ENCODE data around the gene C5orf24.

- TF ChIP-seq RARB (CRISPR knock-in tag; IDR thresholded peaks at IDR 0.05) (no peak), ESRRG (CRISPR knock-in tag; IDR thresholded peaks at IDR 0.05) (no peak), OSR1 (CRISPR knock-in tag; IDR thresholded peaks at IDR 0.05) (no peak), ZNF8 (CRISPR knock-in tag; IDR thresholded peaks at IDR 0.05) (no peak), CSDC2 (CRISPR knock-in tag; IDR thresholded peaks at IDR 0.05) (no peak), ZFP3 (CRISPR knock-in tag; IDR thresholded peaks at IDR 0.05) (no peak), ZNF565 (CRISPR knock-in tag; conservative IDR thresholded peaks at IDR 0.05; ENCODE audit: low read depth) (no peak), ARNTL (CRISPR knock-in tag; IDR thresholded peaks at IDR 0.05; ENCODE audit: borderline replicate concordance, low read depth) (no peak), TCF4 (CRISPR knock-in tag; IDR thresholded peaks at IDR 0.05; ENCODE audit: borderline replicate concordance) (no peak)
- TF ChIP-seq, protein P1, sequence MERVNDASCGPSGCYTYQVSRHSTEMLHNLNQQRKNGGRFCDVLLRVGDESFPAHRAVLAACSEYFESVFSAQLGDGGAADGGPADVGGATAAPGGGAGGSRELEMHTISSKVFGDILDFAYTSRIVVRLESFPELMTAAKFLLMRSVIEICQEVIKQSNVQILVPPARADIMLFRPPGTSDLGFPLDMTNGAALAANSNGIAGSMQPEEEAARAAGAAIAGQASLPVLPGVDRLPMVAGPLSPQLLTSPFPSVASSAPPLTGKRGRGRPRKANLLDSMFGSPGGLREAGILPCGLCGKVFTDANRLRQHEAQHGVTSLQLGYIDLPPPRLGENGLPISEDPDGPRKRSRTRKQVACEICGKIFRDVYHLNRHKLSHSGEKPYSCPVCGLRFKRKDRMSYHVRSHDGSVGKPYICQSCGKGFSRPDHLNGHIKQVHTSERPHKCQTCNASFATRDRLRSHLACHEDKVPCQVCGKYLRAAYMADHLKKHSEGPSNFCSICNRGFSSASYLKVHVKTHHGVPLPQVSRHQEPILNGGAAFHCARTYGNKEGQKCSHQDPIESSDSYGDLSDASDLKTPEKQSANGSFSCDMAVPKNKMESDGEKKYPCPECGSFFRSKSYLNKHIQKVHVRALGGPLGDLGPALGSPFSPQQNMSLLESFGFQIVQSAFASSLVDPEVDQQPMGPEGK (CRISPR knock-in tag; IDR thresholded peaks at IDR 0.05; ENCODE audit: borderline replicate concordance), result no peak
- TF ChIP-seq, protein P2, sequence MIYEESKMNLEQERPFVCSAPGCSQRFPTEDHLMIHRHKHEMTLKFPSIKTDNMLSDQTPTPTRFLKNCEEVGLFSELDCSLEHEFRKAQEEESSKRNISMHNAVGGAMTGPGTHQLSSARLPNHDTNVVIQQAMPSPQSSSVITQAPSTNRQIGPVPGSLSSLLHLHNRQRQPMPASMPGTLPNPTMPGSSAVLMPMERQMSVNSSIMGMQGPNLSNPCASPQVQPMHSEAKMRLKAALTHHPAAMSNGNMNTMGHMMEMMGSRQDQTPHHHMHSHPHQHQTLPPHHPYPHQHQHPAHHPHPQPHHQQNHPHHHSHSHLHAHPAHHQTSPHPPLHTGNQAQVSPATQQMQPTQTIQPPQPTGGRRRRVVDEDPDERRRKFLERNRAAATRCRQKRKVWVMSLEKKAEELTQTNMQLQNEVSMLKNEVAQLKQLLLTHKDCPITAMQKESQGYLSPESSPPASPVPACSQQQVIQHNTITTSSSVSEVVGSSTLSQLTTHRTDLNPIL (CRISPR knock-in tag; IDR thresholded peaks at IDR 0.05; ENCODE audit: low read depth), result no peak
Measured at GRCh38 chr5:134873494-134873893, 27.7 kb downstream of the C5orf24 start.
